Measurements from ENCODE around the gene ZMYND8.
"Not testable (repeated sequence)": the region's sequence is repeated elsewhere in the genome, so short reads cannot be mapped to it uniquely, and the experiment has no call there.

The ZMYND8 gene

GRCh38 chr20:47392015-47392720 lies 35.7 kb upstream of the ZMYND8 start:
- DNase-seq (ENCODE audit: low read depth): no peak
- no peak overlapping the region for H3K4me3 ChIP-seq (ENCODE audit: low read length)
- no peak for TF ChIP-seq CTCF (conservative IDR thresholded peaks at IDR 0.05; ENCODE audit: low read depth, low read length)

GRCh38 chr20:47391276-47392010 lies 34.9 kb upstream of the ZMYND8 start:
- TF ChIP-seq CTCF (conservative IDR thresholded peaks at IDR 0.05; ENCODE audit: low read depth, low read length): no peak
- H3K4me3 ChIP-seq (ENCODE audit: low read length): no peak overlapping the region
- no peak for DNase-seq (ENCODE audit: low read depth)

GRCh38 chr20:47389867-47390347 lies 33.4 kb upstream of the ZMYND8 start:
- no peak for TF ChIP-seq CTCF (conservative IDR thresholded peaks at IDR 0.05; ENCODE audit: low read depth, low read length)
- no peak for DNase-seq (ENCODE audit: low read depth)
- no peak overlapping the region for H3K4me3 ChIP-seq (ENCODE audit: low read length)

DNA sequence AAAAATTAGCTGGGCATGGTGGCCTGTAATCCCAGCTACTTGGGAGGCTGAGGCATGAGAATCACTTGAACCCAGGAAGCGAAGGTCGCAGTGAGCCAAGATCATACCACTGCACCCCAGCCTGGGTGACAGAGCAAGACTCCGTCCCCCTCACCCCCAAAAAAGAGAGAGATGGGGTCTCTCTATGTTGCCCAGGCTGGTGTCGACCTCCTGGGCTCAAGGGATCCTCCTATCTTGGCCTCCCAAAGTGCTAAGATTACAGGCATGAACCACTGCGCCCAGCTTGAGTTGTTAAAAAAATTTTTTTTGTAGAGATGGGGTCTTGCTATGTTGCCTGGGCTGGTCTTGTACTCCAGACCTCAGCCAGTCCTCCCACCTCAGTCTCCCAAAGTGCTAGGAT lies 29.5 kb upstream of the ZMYND8 start:
- DNase-seq (ENCODE audit: low read depth); H3K4me3 ChIP-seq (ENCODE audit: low read length): not testable (repeated sequence)

DNA sequence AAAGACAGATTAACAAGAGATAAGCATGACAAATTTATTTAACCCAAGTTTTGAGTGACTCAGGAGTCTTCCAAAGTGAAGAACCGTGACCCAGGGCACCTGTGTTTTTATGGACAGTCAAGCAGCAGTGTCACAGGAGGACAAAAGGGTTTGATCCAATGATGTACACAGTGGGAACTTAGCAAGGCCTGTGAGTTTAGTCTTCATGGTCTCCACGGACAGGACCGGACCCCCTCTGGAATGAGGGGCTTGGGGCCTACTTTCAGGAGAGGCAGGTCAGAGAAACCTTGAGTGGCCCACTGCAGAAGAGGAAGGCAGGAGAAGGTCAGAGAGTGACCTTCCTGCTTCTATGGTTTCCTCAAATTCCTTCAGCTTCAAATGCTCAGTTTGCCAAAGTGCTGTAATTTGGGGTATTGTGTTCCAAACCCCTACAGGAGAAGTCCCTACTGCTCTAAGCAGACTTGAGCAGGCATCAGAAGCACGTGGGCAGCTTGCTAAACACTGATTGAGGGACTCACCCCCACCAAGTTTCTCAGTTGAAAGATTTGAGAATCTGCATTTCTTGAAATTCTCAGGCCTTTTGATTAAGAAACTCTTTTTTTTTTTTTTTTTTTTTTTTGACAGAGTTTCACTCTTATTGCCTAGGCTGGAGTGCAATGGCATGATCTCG lies 26.4 kb upstream of the ZMYND8 start:
- no peak for DNase-seq (ENCODE audit: low read depth)
- no peak overlapping the region for H3K4me3 ChIP-seq (ENCODE audit: low read length)
- no peak for TF ChIP-seq CTCF (conservative IDR thresholded peaks at IDR 0.05; ENCODE audit: low read depth, low read length)

- no peak overlapping the region for H3K4me3 ChIP-seq (ENCODE audit: low read length)
- no peak for TF ChIP-seq CTCF (conservative IDR thresholded peaks at IDR 0.05; ENCODE audit: low read depth, low read length)
- DNase-seq (ENCODE audit: low read depth): no peak
Measured at GRCh38 chr20:47380481-47380880, 24.0 kb upstream of the ZMYND8 start.

- TF ChIP-seq CTCF (conservative IDR thresholded peaks at IDR 0.05; ENCODE audit: low read depth, low read length): no peak
- DNase-seq (ENCODE audit: low read depth): peak; percentile 72
- H3K4me3 ChIP-seq (ENCODE audit: low read length): no peak overlapping the region
Measured at GRCh38 chr20:47379433-47380150, 23.1 kb upstream of the ZMYND8 start.
